IMR-90 (cell line): ENCODE measurements around the gene SOST.

Experiments
- CTCF ChIP-seq: conservative IDR thresholded peaks from 2 replicates; pipeline ENCODE4 v1.5.1; 2012; ENCODE audit warnings: mild to moderate bottlenecking, low read depth, low read length, improper control_type of control experiment
- POLR2A ChIP-seq: IDR thresholded peaks from 2 replicates; pipeline ENCODE4 v1.6.1; 2012; ENCODE audit warnings: mild to moderate bottlenecking, low read depth, low read length
- SMC3 ChIP-seq: fragments of 150-350 bp; IDR thresholded peaks from 2 replicates; pipeline ENCODE4 v1.6.1; 2016; ENCODE audit warnings: low read depth, mild to moderate bottlenecking, antibody characterized with exemption, low read length, moderate library complexity

GRCh38 chr17:43771463-43771862, 12.9 kb upstream of the SOST start:
- TF ChIP-seq POLR2A: no peak; the same call in 1 of the 2 replicates
- TF ChIP-seq CTCF: no peak
- no peak for TF ChIP-seq SMC3
